GM19324 (cell line): ENCODE data around the gene SCN2A.

Experiments
- ATAC-seq: cut with Tn5 transposase; IDR thresholded peaks from one replicate; pipeline ENCODE4 v1.9.1; 2021; ENCODE audit warnings: mild to moderate bottlenecking, moderate library complexity; ENCODE audit not compliant: unreplicated experiment, low FRiP score

Gene SCN2A

DNA sequence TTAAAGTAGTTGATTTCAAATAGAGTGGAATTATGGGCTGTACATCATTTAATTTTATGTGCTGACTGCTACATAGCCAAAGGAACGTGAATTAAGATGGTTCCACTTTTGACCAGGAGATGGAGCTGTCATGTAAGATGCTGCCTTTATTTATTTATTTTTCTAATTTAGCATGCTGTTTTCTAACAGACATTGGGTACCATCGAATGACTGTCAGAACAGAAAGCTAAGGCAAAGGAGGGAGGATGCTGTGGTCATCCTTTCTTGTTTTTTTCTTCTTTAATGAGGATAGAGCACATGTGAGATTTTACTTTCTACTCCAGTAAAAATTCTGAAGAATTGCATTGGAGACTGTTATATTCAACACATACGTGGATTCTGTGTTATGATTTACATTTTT, at the start of gene SCN2A:
SCN2A (plus strand) TSS at position 185 of the 400 bp plus-strand sequence. CDS start 56,410 bp downstream, outside the sequence.
- no peak for ATAC-seq

DNA sequence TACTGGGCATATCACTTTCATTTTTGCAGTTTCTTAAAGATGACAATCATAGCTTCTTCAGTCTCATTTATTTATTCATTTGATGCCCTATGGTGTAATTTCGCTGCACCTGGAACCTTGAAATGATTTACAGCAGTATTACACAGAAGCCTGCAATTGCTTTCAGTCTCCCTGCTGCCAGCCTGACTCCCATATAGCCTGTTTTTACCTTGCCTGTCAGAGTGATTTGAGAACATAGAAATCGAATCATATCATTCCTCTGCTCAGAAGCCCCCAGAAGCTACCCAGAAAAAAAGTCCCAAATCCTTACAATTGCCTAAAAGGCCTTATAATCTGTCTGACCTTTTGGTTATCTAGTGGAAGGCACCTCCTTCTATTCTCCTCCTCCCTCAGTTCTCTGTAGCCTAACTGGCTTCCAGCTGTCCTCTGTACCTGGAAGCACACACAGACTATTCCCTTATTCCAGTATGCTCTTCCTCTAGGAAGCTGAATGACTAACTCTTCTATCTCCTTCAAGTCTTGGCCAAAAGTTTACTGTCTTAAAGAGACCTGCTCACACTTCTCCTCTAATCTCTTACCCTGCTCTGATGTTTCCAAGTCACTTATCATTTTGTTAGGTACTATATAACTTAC, 48.0 kb upstream of the SCN2A start:
- no peak for ATAC-seq

DNA sequence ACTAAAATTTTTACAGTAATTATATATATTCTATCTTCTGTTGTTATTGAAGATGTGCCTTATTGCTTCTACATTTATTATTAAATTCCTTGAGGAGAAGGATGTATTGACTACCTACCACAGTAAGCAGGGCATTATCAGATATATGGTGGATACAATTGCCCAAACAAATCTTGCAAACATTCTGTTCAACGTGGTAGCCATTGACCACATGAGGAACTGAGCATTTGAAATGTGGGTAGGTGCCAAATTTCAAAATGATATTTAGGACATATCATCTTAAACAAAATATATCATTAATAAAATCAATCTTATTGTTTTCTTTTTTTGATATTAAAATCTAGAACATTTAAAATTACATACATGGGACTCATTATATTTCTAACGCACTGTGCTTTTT, 46.5 kb upstream of the SCN2A start:
- peak; percentile 15 for ATAC-seq

DNA sequence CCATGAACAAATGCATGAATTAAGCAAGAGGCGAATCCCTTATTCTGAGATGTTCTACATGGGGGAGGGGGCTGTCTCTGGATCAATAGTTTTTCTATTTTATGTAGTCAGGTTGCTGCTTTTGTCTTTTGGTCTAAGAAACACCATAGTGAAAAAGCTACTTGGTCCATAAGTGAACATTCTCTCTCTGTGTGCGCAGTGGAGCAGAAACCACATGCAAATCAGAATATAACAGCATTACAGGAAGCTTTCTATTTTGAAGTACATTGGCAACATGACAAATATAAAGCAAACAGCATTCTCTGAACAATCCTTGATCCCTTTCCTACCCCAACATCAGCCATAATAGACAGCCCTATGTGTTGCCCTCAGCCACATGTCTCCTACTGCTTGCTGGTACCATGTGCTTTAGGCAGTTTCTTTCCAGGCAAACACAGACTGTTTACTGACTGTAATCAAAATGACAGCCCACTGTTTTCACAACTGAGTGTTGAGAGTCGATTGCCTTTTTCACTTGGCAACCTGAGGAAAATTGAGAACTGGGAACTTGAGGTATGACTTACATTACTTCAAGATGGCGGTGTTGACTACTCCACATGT, 45.9 kb upstream of the SCN2A start:
- ATAC-seq: peak; percentile 97

DNA sequence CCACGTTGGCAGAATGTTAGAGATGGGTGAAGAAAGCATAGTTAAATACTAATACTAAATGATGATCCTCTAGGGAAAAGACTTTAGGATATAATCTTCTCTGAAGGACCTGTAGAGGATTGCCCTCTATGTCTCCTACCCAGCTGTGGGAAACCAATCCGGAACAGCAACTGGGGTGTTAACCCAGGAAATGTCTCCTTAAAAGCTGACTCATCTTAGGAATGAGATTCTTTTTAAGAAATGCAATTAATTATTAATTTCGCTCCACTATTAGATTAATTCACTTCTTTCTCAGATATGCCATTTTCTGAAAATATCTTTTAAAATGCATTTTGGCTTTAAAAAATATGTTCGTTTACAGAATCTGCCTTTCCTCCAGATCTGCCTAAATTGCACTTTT, 42.8 kb upstream of the SCN2A start:
- ATAC-seq: no peak

DNA sequence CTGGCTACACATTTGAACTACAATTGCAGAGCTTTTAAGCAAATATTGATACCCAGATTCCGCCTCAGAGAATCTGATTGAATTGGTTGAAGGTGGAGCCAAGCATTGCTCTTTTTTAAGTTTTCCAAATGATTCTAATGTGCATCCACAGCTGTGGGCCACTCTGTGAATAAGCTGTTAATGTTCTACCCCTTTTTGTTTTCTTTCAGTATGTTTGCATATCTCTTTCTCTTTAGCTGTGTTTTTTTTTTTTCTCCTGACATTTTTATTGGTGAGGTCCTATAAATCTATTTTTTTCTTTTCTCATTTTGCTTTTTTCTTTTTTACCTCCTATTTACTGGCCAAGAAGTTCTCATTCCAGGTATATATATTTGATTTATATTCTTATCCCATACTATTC, 41.9 kb upstream of the SCN2A start:
- ATAC-seq: no peak

DNA sequence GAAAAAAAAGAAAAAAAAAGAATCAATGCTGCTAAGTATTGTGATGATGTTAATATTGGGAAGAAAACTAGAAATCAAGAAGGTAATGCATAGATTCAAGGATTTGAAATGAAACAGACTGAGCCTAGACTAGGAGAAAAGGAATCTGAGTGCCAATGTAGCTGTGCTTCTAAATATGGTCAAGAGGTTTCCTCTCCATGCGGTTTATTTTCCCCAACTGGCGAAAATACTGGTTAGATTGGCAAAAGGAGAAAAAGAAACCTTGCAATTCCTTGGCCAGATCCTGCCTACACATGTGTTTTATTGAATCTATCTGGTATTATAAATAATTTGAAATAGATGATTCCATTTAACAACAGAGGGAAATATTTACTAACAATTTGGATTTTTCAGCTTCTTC, 41.0 kb upstream of the SCN2A start:
- ATAC-seq: no peak

DNA sequence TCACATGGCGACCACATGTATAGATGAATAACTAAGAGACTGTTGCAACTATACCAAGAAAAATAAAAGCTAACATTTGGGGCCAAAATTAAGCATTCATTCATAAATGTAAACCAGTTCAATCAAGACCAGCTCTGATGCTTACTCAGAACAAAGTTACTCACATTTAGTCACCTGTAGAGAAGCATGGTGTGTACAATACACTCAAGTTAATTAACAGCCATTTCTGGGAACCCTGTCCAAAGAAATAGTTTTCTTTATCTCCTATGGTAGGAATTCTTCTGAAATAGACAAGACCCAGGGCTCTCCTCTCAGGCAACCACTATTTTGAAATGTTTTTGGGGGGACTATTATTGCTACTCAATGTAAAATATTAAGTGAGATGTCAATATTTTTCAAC, 37.0 kb upstream of the SCN2A start:
- no peak for ATAC-seq

DNA sequence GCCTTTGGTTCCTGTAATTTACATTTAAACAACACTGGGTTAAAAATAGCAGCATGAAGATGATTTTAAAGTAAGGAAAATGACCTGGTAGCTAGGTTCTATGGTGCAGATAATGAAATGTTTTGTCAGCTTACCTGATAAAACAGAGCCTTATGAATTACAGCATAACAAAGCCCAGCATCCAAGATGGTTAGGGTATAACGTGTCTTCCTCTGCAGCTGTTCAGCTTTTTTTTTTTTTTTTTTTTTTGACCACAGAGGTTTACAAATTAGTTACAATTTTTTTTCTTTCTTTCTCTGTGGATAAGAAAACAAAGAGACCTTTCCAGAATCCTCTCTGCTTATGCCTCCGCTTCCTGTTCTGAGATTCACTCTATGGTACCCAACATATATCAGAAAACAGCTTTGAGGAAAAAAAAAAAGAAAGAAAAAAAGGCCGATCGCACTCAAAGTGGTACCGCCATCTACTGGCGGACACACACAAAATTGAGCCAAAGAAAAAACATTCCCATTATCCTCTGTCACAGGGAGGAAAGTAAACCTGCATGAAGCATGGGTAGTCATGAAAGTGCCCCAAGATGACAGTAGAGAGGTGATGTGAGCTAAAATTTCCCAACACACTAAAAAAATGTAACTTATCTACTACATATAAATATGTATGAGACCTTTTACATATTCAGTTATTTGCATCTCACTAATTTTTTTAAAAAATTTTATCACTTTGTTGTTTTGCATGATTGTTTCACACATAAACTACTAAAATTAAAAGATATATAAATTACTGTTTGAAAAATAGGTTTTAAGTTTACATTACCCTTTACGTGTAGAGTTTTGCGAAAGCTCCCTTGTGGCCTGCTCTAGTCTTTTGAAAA, 35.3 kb upstream of the SCN2A start, which contains the start of gene SCN3A:
SCN3A (minus strand) TSS at position 362 of the 871 bp plus-strand sequence. CDS start 27,656 bp downstream, outside the sequence.
- ATAC-seq: peak; percentile 43

DNA sequence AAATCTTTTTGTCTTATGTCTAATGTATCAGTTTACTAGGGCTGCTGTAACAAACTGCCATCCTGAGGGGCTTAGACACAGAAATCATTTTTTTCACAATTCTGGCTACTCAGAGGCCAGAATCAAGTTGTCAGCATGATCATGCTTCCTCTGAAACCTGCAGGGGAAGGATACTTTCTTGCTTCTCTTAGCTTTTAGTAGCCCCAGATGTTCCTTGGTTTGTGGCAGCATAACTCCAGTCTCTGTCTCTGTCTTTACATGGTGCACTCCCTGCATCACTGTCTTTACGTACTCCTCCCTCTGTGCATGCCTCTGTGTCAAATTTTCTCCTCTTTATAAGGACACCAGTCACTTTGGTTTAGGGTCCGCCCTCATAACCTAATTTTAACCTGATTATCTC, 33.3 kb upstream of the SCN2A start:
- no peak for ATAC-seq

DNA sequence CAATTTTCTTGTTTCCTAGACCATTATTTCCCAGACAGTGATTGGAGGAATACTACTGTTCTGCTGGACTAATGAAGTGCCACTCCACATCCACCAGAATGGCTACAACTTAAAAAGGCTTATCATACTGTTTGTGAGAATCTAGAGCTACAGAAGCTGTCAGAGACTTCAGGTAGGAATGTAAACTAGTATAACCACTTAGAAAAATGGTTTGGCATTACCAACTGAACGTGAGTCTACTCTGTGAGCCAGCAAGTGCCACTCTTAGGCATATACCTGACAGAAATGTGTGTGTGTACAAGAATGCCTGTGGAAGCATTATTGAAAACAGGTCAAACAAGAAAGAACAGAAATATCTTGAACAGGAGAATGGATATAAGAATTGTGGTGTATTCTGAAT, 31.1 kb upstream of the SCN2A start:
- ATAC-seq: no peak

DNA sequence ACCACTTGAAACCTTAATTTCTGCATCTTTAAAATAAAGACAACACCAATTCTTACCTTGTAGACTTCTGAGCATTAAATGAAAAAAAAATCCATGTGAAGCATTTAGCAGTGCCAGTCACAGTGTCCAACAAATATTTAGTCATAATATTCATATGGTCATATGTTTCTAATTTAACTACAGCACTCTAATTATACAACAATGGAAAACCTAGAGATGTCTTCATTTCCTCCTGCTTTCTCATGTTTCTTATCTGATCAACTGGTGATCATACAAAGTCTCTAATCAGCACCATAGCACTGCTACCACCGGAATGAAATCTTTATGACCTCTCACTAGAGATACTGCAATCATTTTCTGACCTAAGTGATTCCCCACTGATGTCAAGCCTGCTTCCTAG, 25.1 kb upstream of the SCN2A start:
- ATAC-seq: no peak

DNA sequence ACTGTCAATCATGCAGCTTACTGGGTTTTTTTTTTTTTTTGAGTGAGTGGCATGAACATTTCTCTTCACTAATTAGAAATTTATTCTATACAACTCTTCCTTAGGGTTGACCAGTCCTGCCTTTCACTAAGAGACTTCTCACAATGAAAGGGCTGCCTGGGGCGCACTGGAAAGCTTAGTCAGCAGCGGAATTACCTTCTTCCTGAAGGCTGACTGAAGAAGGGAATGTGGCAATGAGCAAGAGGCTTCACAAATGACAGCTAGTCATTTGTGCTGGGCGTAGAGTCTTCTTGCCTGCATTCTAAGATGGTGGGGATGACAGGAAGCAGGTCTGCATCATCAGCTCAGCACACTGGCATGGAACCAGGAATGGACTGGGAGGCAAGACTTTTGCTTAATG, 19.7 kb upstream of the SCN2A start:
- ATAC-seq: no peak

DNA sequence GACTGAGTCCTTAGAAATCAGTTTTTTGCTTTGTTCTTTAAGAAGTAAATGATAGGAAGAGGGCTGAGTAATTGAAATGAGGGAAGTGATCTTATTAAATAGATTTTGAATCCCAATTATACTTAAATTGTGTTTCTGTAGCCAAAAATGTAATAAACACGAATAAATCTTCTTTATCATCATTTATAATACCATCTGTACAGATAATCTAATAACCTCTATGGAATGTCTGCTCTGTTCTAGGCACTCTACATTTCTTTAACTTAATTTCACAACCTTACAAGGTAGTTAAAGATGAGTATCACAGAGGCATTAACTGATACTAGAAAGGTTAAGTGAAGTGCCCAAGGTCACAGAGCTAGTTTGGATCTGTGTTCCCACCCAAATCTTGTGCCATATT, 14.3 kb upstream of the SCN2A start:
- no peak for ATAC-seq

DNA sequence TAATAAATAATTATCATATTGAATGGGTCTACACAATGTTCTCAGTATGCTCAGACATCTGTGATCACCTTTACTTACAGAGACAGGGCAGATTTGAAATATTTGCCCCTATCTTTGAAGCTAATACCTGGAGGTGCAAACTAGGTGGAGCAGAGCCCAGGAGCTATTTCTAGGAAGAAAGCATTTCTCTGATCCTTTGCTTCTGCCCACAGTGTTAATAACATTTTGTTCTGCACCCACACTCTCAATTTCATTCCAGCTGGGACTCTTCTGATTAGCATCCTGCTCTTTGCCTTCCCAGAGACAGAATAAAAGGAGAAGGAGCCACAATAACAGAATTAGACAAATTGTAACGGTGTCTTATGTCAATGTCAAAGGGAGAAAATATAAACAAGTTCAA, 11.6 kb upstream of the SCN2A start:
- no peak for ATAC-seq

DNA sequence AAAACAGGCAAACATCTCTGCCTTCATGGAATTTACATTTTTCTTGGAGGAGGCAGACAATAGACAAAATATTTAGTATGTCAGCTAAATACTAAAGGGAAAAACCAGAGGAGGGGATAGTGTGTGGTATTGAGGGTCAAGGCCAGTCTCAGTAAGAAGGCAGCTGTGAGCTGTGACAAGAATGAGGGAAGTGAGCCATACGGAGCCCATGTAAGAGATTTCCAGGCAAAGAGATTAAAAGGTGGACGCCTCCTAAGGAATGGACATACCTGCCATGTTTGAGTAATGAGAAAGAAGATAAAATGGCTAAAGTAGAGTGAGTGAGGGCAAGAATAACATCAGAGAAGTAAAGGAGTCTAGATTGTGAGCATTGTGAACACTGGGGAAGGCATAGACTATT, 2.2 kb upstream of the SCN2A start:
- no peak for ATAC-seq

DNA sequence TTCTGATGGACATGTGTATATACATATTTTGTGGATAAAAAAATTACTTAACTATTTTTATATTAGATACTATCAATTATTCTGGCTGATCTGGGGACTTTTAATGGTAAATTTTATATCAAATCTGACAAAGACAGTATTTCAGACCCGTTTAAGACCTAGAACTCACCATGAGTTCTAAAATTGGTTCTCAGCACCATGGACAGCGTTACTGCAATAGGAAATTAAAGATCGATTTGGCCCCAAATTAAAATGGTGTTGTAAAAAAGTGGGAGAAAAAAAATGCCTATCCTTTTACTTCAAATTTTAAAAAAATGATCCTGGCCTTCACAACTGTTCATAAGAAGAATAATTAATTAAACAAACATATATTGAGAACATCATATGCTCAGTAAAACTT, 919 bp upstream of the SCN2A start:
- no peak for ATAC-seq

DNA sequence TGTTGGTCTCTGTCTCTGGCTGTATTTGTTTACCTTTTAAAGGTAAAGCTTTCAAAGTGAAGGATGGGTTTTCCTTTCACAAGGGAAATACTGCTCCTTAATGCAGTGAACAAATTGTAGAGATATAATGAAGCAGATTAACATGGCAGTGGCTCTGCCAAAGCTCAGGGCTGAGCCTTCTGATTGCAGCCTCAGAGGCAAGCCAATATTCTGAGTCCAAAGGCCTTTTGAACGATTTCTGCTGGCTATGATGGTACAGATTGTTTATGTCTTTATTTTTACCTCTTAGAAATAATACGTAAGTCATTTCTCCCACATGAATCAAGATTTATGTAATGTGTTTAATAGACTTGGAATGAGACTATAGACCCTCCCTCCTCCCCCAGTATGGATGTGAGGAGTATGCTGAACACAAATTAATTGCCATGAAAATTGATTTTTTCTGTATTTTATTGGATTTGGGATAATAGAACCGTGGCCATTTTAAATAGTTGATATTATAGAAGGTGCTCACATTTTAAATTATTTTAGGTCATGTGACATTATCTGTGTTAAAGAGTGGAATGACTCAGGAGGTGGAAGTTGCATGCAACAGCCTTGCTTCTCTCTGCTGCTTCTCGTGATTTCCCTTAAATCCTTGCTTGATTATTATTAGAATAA, 772 bp downstream of the SCN2A start:
- ATAC-seq: no peak

DNA sequence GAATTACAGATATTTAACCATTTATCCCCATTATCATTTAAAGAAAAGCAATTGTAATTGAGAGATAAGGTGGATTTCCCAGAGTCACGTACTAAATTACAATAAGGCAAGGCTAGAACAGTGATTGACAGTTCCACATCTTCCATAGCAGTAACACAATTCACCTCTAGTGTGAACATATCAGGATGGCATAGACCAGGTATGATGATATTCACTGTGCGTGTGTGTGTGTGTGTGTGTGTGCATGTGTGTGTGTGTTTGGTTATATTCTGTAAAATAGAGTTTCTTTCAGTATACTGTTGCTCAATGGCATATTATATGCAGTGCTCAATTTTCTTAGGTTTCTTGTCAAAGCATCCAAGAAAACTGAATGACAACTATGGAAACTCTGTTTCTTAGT, 1.7 kb downstream of the SCN2A start:
- no peak for ATAC-seq

DNA sequence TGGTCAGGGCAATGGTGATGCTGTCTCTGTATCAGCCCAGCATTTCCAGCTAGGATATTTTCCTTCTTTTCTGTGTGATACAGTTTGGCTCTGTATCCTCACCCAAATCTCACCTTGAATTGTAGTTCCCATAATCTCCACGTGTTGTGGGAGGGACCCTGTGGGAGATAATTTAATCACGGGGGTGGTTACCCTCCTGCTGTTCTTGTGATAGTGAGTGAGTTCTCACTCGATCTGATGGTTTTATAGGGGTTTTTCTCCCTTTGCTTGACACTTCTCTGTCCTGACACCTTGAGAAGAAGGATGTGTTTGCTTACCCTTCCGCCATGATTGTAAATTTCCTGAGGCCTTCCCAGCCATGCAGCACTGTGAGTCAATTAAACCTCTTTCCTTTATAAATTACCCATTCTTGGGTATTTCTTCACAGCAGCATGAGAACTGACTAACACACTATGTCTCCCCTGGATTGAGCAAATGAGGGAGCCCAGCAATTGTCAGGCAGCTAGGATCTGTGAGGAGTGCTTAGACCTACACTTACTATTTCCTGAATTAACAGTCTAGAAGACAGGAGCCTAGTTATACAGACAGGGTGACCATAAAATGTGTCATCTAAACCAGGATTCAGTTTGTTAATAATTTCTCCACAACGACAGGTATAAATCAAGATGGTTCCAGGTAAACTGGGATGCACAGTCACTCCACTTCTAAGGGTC, 6.0 kb downstream of the SCN2A start:
- ATAC-seq: no peak
